ENCODE results near the gene NIT1. TPM values are rescaled to one million over a fixed set of nuclear protein-coding genes. Genes with fewer than 3 reads are reported as not detected.

Gene NIT1
- total and polyA plus RNA-seq, 2 of the 13 experiments (the other 11 are each of a cell fraction or from before 2014, with no cell fraction given): 22.7 to 31.0 TPM

DNA sequence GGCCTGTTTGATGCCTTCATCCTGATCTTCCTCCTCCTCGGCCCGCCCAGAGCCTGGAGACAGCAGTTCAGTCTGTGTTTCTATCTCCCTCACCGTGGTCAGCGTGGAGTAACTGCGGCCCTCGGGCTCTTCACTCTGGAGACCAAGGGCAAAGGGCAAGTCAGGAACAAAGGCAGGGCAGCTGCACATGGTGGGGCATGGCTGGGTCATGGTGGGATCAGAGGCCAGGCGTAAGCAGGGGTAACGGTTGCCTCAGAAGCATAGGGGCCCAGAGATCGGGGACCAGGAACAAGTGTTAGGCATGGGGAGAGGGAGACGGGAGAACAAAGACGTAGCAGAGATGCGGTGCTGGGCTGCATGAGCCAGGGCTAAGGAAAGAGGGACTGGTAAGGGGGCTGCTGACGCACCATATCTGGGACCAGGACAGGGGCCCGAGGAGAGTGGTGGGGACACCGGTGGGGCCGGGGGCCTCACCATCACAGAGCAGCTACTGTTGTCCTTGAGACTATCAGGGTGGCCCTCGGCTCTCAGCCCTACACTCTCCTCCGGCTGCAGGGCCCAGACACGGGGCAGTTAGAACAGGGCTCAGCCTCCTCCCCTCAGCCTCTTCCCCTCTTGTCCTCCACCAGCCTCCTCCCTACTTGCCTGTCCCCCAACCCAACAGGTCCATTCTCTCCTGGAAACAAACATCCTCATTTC lies 45.0 kb upstream of the NIT1 start (continued):
- TF ChIP-seq, protein P1, sequence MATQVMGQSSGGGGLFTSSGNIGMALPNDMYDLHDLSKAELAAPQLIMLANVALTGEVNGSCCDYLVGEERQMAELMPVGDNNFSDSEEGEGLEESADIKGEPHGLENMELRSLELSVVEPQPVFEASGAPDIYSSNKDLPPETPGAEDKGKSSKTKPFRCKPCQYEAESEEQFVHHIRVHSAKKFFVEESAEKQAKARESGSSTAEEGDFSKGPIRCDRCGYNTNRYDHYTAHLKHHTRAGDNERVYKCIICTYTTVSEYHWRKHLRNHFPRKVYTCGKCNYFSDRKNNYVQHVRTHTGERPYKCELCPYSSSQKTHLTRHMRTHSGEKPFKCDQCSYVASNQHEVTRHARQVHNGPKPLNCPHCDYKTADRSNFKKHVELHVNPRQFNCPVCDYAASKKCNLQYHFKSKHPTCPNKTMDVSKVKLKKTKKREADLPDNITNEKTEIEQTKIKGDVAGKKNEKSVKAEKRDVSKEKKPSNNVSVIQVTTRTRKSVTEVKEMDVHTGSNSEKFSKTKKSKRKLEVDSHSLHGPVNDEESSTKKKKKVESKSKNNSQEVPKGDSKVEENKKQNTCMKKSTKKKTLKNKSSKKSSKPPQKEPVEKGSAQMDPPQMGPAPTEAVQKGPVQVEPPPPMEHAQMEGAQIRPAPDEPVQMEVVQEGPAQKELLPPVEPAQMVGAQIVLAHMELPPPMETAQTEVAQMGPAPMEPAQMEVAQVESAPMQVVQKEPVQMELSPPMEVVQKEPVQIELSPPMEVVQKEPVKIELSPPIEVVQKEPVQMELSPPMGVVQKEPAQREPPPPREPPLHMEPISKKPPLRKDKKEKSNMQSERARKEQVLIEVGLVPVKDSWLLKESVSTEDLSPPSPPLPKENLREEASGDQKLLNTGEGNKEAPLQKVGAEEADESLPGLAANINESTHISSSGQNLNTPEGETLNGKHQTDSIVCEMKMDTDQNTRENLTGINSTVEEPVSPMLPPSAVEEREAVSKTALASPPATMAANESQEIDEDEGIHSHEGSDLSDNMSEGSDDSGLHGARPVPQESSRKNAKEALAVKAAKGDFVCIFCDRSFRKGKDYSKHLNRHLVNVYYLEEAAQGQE (IDR thresholded peaks at IDR 0.05; ENCODE audit: borderline replicate concordance in 1 of 2, low read depth in 1 of 2, low read length in 2 of 2): no peak
- TF ChIP-seq NR2F2 (IDR thresholded peaks at IDR 0.05; ENCODE audit: borderline replicate concordance, low read depth): 0 out of 2 replicates have a peak, but pooled peaks have one; percentile 19
- no peak for TF ChIP-seq PRPF4 (IDR thresholded peaks at IDR 0.05; ENCODE audit: low read depth, low read length, poor library complexity, severe bottlenecking)
- TF ChIP-seq CAMTA2 (CRISPR knock-in tag; IDR thresholded peaks at IDR 0.05; ENCODE audit: borderline replicate concordance): 0 out of 2 replicates have a peak, but pooled peaks have one; percentile 18
- no peak for TF ChIP-seq PITX1 (CRISPR knock-in tag; IDR thresholded peaks at IDR 0.05)
- TF ChIP-seq REPIN1 (CRISPR knock-in tag; IDR thresholded peaks at IDR 0.05; ENCODE audit: borderline replicate concordance, low read depth): no peak
- no peak for TF ChIP-seq ZNF10 (CRISPR knock-in tag; IDR thresholded peaks at IDR 0.05; ENCODE audit: borderline replicate concordance, low read depth)
- TF ChIP-seq SALL2 (CRISPR knock-in tag; IDR thresholded peaks at IDR 0.05): no peak
- TF ChIP-seq, protein P2, sequence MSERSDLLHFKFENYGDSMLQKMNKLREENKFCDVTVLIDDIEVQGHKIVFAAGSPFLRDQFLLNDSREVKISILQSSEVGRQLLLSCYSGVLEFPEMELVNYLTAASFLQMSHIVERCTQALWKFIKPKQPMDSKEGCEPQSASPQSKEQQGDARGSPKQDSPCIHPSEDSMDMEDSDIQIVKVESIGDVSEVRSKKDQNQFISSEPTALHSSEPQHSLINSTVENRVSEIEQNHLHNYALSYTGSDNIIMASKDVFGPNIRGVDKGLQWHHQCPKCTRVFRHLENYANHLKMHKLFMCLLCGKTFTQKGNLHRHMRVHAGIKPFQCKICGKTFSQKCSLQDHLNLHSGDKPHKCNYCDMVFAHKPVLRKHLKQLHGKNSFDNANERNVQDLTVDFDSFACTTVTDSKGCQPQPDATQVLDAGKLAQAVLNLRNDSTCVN (CRISPR knock-in tag; IDR thresholded peaks at IDR 0.05; ENCODE audit: borderline replicate concordance): no peak
- TF ChIP-seq, protein P3, sequence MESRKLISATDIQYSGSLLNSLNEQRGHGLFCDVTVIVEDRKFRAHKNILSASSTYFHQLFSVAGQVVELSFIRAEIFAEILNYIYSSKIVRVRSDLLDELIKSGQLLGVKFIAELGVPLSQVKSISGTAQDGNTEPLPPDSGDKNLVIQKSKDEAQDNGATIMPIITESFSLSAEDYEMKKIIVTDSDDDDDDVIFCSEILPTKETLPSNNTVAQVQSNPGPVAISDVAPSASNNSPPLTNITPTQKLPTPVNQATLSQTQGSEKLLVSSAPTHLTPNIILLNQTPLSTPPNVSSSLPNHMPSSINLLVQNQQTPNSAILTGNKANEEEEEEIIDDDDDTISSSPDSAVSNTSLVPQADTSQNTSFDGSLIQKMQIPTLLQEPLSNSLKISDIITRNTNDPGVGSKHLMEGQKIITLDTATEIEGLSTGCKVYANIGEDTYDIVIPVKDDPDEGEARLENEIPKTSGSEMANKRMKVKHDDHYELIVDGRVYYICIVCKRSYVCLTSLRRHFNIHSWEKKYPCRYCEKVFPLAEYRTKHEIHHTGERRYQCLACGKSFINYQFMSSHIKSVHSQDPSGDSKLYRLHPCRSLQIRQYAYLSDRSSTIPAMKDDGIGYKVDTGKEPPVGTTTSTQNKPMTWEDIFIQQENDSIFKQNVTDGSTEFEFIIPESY (CRISPR knock-in tag; IDR thresholded peaks at IDR 0.05): 0 out of 2 replicates have a peak, but pooled peaks have one; percentile 10
- TF ChIP-seq TRIM24 (CRISPR knock-in tag; IDR thresholded peaks at IDR 0.05): no peak
- no peak for TF ChIP-seq HMG20B (CRISPR knock-in tag; conservative IDR thresholded peaks at IDR 0.05)
- TF ChIP-seq ZNF136 (CRISPR knock-in tag; IDR thresholded peaks at IDR 0.05; ENCODE audit: low read depth): no peak
- TF ChIP-seq, protein P4, sequence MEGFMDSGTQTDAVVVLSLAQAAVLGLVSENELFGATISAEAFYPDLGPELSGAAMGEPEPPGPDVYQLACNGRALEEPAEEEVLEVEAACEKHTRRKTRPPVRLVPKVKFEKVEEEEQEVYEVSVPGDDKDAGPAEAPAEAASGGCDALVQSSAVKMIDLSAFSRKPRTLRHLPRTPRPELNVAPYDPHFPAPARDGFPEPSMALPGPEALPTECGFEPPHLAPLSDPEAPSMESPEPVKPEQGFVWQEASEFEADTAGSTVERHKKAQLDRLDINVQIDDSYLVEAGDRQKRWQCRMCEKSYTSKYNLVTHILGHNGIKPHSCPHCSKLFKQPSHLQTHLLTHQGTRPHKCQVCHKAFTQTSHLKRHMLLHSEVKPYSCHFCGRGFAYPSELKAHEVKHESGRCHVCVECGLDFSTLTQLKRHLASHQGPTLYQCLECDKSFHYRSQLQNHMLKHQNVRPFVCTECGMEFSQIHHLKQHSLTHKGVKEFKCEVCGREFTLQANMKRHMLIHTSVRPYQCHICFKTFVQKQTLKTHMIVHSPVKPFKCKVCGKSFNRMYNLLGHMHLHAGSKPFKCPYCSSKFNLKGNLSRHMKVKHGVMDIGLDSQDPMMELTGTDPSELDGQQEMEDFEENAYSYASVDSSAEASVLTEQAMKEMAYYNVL (CRISPR knock-in tag; IDR thresholded peaks at IDR 0.05; ENCODE audit: borderline replicate concordance): no peak
- TF ChIP-seq, protein P5, sequence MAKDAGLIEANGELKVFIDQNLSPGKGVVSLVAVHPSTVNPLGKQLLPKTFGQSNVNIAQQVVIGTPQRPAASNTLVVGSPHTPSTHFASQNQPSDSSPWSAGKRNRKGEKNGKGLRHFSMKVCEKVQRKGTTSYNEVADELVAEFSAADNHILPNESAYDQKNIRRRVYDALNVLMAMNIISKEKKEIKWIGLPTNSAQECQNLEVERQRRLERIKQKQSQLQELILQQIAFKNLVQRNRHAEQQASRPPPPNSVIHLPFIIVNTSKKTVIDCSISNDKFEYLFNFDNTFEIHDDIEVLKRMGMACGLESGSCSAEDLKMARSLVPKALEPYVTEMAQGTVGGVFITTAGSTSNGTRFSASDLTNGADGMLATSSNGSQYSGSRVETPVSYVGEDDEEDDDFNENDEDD (CRISPR knock-in tag; IDR thresholded peaks at IDR 0.05; ENCODE audit: borderline replicate concordance): no peak
- TF ChIP-seq ZBTB20 (CRISPR knock-in tag; IDR thresholded peaks at IDR 0.05; ENCODE audit: borderline replicate concordance, low read depth): no peak
- no peak for TF ChIP-seq PAX8 (CRISPR knock-in tag; IDR thresholded peaks at IDR 0.05; ENCODE audit: borderline replicate concordance)
- TF ChIP-seq PHF20 (CRISPR knock-in tag; IDR thresholded peaks at IDR 0.05): no peak
